Suppressor macrophage treated with lipopolysaccharide for 1 hour (primary cell): ENCODE measurements around the gene SLC1A7.

ENCODE experiments used
- DNase-seq, 3 donors: peaks; one replicate each; pipeline ENCODE4 v3.0.0-alpha.2; 2020 to 2022

The SLC1A7 gene

GRCh38 chr1:53089478-53090226, 52.8 kb downstream of the SLC1A7 start:
- no peak for DNase-seq

GRCh38 chr1:53088616-53089300, 53.7 kb downstream of the SLC1A7 start:
- no peak for DNase-seq

- DNase-seq: no peak
Measured at GRCh38 chr1:53087332-53088285, 54.8 kb downstream of the SLC1A7 start.

- no peak for DNase-seq
Measured at GRCh38 chr1:53086491-53087070, 55.9 kb downstream of the SLC1A7 start.

GRCh38 chr1:53085405-53085804, 57.0 kb downstream of the SLC1A7 start:
- DNase-seq: no peak

- DNase-seq: no peak
Measured at GRCh38 chr1:53084589-53084971, 57.9 kb downstream of the SLC1A7 start.

- DNase-seq: no peak
Measured at GRCh38 chr1:53083636-53084588, 58.5 kb downstream of the SLC1A7 start.

- DNase-seq: no peak
Measured at GRCh38 chr1:53082826-53083455, 59.5 kb downstream of the SLC1A7 start.

- no peak for DNase-seq
Measured at GRCh38 chr1:53081384-53082066, 60.9 kb downstream of the SLC1A7 start.

GRCh38 chr1:53080769-53081168, 61.7 kb downstream of the SLC1A7 start:
- DNase-seq: no peak

GRCh38 chr1:53080041-53080440, 62.4 kb downstream of the SLC1A7 start:
- no peak for DNase-seq

GRCh38 chr1:53079251-53079650, 63.2 kb downstream of the SLC1A7 start:
- DNase-seq: no peak

- no peak for DNase-seq
Measured at GRCh38 chr1:53078333-53079101, 63.9 kb downstream of the SLC1A7 start.

- DNase-seq: no peak
Measured at GRCh38 chr1:53077599-53077965, 64.9 kb downstream of the SLC1A7 start.

GRCh38 chr1:53076721-53077598, 65.5 kb downstream of the SLC1A7 start:
- no peak for DNase-seq

- DNase-seq: no peak
Measured at GRCh38 chr1:53076165-53076564, 66.3 kb downstream of the SLC1A7 start.

GRCh38 chr1:53075761-53076163, 66.7 kb downstream of the SLC1A7 start:
- DNase-seq: no peak

GRCh38 chr1:53075206-53075605, 67.2 kb downstream of the SLC1A7 start:
- no peak for DNase-seq
